Fibroblast of the aortic adventitia (primary cell): ENCODE data around the gene HOXB3. TPM values are rescaled to one million over a fixed set of nuclear protein-coding genes. Genes with fewer than 3 reads are reported as not detected.
A peak's percentile ranks its signal among the peaks of the same experiment; 100 is the strongest.

Source experiments
- DNase-seq: peaks from one replicate; pipeline ENCODE4 v3.0.0-alpha.2; 2010; ENCODE audit warnings: low read depth
- H3K4me3 ChIP-seq: 2 replicates; pipeline ENCODE4 v1.5.1; 2011; ENCODE audit warnings: low read depth, mild to moderate bottlenecking, control low read depth, low read length, moderate library complexity
- CTCF ChIP-seq: IDR thresholded peaks from 2 replicates; pipeline ENCODE4 v1.5.1; 2011; ENCODE audit warnings: mild to moderate bottlenecking, low read length, control low read depth, inconsistent platforms; ENCODE audit not compliant: insufficient read depth
- total RNA-seq: library from RNA; depleted of rRNA; stranded (reverse); fragments of >200 nt; gene quantifications from 2 replicates; pipeline ENCODE4 v1.2.3, GENCODE V29; 2012; ENCODE audit warnings: low replicate concordance

Gene HOXB3
- total RNA-seq, 1 donor: 9.7 TPM

DNA sequence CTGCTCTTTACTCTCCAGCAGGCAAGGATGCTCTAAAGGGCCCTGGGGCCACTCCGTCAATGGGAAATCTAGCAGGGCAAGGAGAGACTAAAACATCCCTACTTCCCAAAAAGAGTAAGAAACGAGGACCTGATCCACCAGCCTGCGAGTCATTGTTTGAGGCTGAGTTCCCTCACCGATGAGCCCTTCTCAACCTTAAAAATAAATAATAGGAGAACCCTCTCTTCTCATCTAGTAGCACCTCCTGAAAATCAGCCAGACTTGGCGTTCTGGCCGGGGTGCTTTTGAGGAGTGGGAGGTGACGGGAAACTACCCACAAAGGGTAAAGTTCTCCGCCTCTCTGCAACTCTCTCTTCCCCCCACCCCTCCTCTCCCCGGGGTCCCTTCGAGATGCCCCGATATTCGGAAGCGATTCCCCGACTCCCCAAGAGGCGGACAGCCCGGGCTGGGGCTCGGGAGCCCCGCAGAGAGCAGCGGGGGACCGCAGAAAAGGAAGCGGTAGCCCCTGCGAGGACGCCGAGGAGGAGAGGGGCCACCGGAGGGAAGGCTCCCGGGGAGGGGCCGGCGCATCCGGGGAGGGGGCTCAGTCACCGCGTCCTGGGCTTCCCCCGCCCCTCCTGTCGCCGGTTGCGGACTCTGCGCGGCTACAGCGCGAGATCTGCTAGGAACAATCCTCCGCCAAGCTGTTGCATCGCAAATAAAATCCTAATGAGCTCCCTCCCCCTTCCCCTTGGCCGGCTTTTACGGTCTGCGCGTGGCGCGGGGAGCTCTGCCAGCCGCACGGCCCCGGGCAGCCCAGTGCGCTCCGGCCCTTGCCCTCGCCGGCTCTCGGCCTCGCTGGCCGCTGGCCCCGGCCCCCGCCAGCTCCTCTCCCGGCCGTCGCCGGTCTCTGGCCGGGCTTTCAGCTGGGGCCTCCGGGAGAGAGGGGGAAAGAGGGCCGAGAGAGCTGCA, 34.8 kb upstream of the HOXB3 start:
- DNase-seq: no peak
- TF ChIP-seq CTCF: no peak
- peak overlapping the region; percentile 31 for H3K4me3 ChIP-seq

- no peak for DNase-seq
- no peak overlapping the region for H3K4me3 ChIP-seq
- TF ChIP-seq CTCF: no peak
Measured at GRCh38 chr17:48624118-48624517, 34.1 kb upstream of the HOXB3 start.

DNA sequence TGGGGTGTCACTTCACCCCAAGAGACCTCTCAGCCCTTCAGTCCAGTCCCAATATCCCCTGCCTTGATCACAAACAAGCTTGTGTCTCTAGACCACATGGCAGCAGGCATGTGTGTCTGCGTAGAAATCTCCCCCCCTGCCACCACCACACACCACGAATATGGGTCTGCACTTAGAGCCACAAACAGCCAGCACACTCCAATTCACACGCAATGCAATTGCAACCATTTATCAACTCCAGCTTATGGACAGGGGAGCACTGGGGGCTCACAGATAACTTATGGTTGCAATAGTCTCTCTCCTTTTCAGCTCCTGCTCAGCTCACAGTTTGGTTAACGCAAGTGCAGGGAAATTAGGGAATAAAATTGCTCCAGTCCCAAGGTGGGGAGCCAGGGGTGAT, 33.5 kb upstream of the HOXB3 start:
- no peak overlapping the region for H3K4me3 ChIP-seq
- no peak for TF ChIP-seq CTCF
- no peak for DNase-seq

- H3K4me3 ChIP-seq: no peak overlapping the region
- DNase-seq: no peak
- no peak for TF ChIP-seq CTCF
Measured at GRCh38 chr17:48622857-48623256, 32.8 kb upstream of the HOXB3 start.

GRCh38 chr17:48621410-48622392, 31.7 kb upstream of the HOXB3 start:
- DNase-seq: no peak
- H3K4me3 ChIP-seq: no peak overlapping the region
- no peak for TF ChIP-seq CTCF

- H3K4me3 ChIP-seq: no peak overlapping the region
- no peak for DNase-seq
- TF ChIP-seq CTCF: no peak
Measured at GRCh38 chr17:48620461-48621139, 30.6 kb upstream of the HOXB3 start.
